Cardiac fibroblast (primary cell): ENCODE measurements around the gene RPS6KA3.
A peak's percentile ranks its signal among the peaks of the same experiment; 100 is the strongest.

Experiments used
- DNase-seq, 2 donors: peaks; one replicate each; pipeline versions ENCODE4 v3.0.0 to v3.0.0-alpha.2; 2010; ENCODE audit warnings: low read depth in 2 of 2
- H3K4me3 ChIP-seq, 2 donors: replicated peaks in 1 of 2; 1 replicate in 1 of 2; 2 replicates in 1 of 2; pipeline ENCODE4 v1.5.1; 2011; ENCODE audit warnings: low read depth in 2 of 2, low read length in 2 of 2, mild to moderate bottlenecking in 2 of 2, moderate library complexity in 1 of 2
- TF ChIP-seq, protein P1 (sequence below): IDR thresholded peaks from one replicate; pipeline ENCODE4 v1.5.1; 2011; ENCODE audit warnings: low read depth, mild to moderate bottlenecking, low read length, inconsistent platforms

Gene RPS6KA3

GRCh38 chrX:20197641-20198210 is 69.0 kb downstream of the RPS6KA3 start:
- peak in 1 of 2 donors; percentile 11 for DNase-seq
- H3K4me3 ChIP-seq: no peak overlapping the region
- TF ChIP-seq, protein P1, sequence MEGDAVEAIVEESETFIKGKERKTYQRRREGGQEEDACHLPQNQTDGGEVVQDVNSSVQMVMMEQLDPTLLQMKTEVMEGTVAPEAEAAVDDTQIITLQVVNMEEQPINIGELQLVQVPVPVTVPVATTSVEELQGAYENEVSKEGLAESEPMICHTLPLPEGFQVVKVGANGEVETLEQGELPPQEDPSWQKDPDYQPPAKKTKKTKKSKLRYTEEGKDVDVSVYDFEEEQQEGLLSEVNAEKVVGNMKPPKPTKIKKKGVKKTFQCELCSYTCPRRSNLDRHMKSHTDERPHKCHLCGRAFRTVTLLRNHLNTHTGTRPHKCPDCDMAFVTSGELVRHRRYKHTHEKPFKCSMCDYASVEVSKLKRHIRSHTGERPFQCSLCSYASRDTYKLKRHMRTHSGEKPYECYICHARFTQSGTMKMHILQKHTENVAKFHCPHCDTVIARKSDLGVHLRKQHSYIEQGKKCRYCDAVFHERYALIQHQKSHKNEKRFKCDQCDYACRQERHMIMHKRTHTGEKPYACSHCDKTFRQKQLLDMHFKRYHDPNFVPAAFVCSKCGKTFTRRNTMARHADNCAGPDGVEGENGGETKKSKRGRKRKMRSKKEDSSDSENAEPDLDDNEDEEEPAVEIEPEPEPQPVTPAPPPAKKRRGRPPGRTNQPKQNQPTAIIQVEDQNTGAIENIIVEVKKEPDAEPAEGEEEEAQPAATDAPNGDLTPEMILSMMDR: no peak

- DNase-seq: no peak
- TF ChIP-seq, protein P1: no peak
- no peak overlapping the region for H3K4me3 ChIP-seq
Measured at GRCh38 chrX:20189171-20189570, 77.5 kb downstream of the RPS6KA3 start.

DNA sequence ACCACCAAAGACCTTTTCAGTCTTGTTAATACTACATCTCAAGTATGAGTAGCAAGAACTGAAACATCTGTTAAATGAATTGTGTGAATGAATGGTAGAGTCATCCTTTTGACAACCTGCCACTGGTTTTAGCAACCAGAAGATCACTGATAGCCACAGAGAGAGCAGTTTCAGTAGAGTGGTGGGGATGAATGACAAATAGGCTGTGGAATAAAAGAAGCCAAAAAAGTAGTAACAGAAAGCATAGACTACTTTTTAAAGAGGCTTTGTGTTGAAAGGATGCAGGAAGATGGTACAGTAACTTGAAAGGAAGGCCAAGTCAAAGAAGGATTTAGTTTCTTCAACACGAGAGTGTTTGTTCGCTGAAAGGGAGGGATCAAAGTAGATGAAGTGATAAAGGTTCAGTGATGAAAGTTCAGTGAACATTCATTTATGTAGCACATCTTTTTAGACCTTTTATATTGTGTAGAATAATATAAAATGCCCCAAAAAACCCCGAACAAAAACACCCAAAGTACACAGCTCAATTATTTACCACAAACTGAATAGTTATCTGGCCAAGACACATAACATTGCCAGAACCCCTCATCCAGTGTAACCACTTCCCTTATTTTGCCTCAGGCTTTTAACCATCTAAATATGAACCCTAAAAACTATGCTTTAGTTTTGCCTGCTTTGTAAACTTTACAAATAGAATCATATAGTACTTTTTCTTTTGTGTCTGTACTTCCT is 84.9 kb downstream of the RPS6KA3 start:
- TF ChIP-seq, protein P1: no peak
- DNase-seq: no peak
- H3K4me3 ChIP-seq: no peak overlapping the region

- TF ChIP-seq, protein P1: no peak
- no peak for DNase-seq
- H3K4me3 ChIP-seq: no peak overlapping the region
Measured at GRCh38 chrX:20177093-20177492, 89.6 kb downstream of the RPS6KA3 start.

DNA sequence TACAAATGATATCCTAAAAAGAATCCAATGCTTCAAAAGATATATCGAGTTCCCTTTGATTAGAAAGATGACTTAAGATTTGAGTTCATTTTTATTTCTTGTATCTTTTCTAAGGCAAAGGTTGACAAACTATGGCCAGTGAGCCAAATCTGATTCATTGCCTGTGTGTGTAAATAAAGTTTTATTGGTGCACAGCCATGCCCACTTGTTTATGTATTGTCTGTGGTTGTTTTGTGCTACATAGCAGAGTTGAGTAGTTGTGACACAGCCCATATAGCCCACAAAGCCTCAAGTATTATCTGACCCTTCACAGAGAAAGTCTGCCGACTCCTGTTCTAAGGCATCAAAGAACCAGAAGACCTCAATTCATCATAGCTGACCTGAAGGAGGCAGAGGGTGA is 92.9 kb downstream of the RPS6KA3 start:
- DNase-seq: no peak

DNA sequence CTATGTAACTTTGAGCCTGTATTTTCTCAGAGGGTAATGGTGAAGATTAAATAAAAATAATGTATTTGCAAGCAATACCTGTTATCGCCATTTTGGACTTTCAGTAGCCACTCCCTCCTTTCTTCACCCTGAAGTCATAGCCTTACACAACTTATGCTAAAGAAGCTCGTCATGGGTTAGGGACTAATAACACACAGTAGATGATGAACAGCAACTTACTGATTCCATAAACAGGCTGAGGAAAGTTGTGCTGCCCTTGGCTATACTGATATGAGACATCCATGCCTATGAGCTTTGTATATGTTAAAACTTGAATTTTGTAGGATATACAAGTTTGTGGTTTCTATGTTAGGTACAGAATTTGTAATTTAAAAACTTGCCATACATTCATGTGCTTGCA is 93.4 kb downstream of the RPS6KA3 start:
- no peak for DNase-seq
- no peak overlapping the region for H3K4me3 ChIP-seq
- TF ChIP-seq, protein P1: no peak

More for the DNA sequence above, 92.9 kb downstream of the RPS6KA3 start:
- TF ChIP-seq, protein P1: no peak
- no peak overlapping the region for H3K4me3 ChIP-seq
